Measurements from ENCODE around the gene MAST4. TPM values are rescaled to one million over a fixed set of nuclear protein-coding genes. Genes with fewer than 3 reads are reported as not detected.

Gene MAST4
- total RNA-seq, 1 donor from 2014 or later: 52.6 TPM

GRCh38 chr5:66645039-66645438 is 48.8 kb downstream of the MAST4 start:
- no peak for ATAC-seq
- intact Hi-C loops (cut with DNase I): no loop called here
- no peak overlapping the region for H3K27ac ChIP-seq

GRCh38 chr5:66646570-66646969 is 50.4 kb downstream of the MAST4 start:
- no peaks in the 10 kb centered on the region for H3K36me3 ChIP-seq
- H3K4me3 ChIP-seq: no peak overlapping the region
- no peak overlapping the region for H3K27ac ChIP-seq
- no peaks in the 10 kb centered on the region for H3K27me3 ChIP-seq
- DNase-seq (no peak), ATAC-seq (peak; percentile 72)
- no peaks in the 10 kb centered on the region for H3K4me1 ChIP-seq
- TF ChIP-seq CTCF (IDR thresholded peaks at IDR 0.05): no peak
- intact Hi-C loops (cut with DNase I): no loop called here
- no peaks in the 10 kb centered on the region for H3K9me3 ChIP-seq

More at GRCh38 chr5:66645039-66645438, 48.8 kb downstream of the MAST4 start:
- Histone ChIP-seq H3K36me3 (no peaks in the 10 kb centered on the region), H3K27me3 (no peaks in the 10 kb centered on the region), H3K9me3 (no peaks in the 10 kb centered on the region), H3K4me3 (no peak overlapping the region), H3K4me1 (no peaks in the 10 kb centered on the region)
- no peak for TF ChIP-seq CTCF (IDR thresholded peaks at IDR 0.05)
- no peak for DNase-seq

- DNase-seq (no peak), ATAC-seq (no peak)
- intact Hi-C loops (cut with DNase I): no loop called here
Measured at GRCh38 chr5:66647146-66647856, 51.1 kb downstream of the MAST4 start.

GRCh38 chr5:66652818-66653217 is 56.6 kb downstream of the MAST4 start:
- no peak for TF ChIP-seq CTCF (IDR thresholded peaks at IDR 0.05)
- H3K27me3 ChIP-seq: no peaks in the 10 kb centered on the region
- H3K9me3 ChIP-seq: no peaks in the 10 kb centered on the region
- intact Hi-C loops (cut with DNase I): no loop called here
- no peak overlapping the region for H3K4me3 ChIP-seq
- no peaks in the 10 kb centered on the region for H3K36me3 ChIP-seq
- no peaks in the 10 kb centered on the region for H3K4me1 ChIP-seq
- no peak for ATAC-seq
- H3K27ac ChIP-seq: no peak overlapping the region
- no peak for DNase-seq

More at GRCh38 chr5:66647146-66647856, 51.1 kb downstream of the MAST4 start:
- Histone ChIP-seq H3K4me3 (no peak overlapping the region), H3K27ac (no peak overlapping the region), H3K4me1 (no peaks in the 10 kb centered on the region), H3K36me3 (no peaks in the 10 kb centered on the region), H3K27me3 (no peaks in the 10 kb centered on the region), H3K9me3 (no peaks in the 10 kb centered on the region)
- TF ChIP-seq CTCF (IDR thresholded peaks at IDR 0.05): no peak

- H3K4me3 ChIP-seq: no peak overlapping the region
- intact Hi-C loops (cut with DNase I): no loop called here
- DNase-seq: no peak
Measured at GRCh38 chr5:66653325-66653724, 57.1 kb downstream of the MAST4 start.

More at GRCh38 chr5:66653325-66653724, 57.1 kb downstream of the MAST4 start:
- Histone ChIP-seq H3K27me3 (no peaks in the 10 kb centered on the region), H3K27ac (no peak overlapping the region), H3K4me1 (no peaks in the 10 kb centered on the region), H3K9me3 (no peaks in the 10 kb centered on the region), H3K36me3 (no peaks in the 10 kb centered on the region)
- no peak for TF ChIP-seq CTCF (IDR thresholded peaks at IDR 0.05)
- peak; percentile 12 for ATAC-seq
